IMR-90 (cell line): Measurements from ENCODE around the gene MTA3. TPM values are rescaled to one million over a fixed set of nuclear protein-coding genes. Genes with fewer than 3 reads are reported as not detected.

ENCODE experiments used
- ATAC-seq: fragments of 200-7000 bp; cut with Tn5 transposase; 2 replicates; pipeline ENCODE4 v1.9.1; 2020; ENCODE audit warnings: low read depth, mild to moderate bottlenecking, moderate library complexity
- BruUV-seq: library from RNA; stranded (reverse); fragments of 400-500 nt; replicated peaks from 2 replicates; lab custom pipeline; 2021; lab: Mats Ljungman, UMichigan
- CTCF ChIA-PET: fragments of 300-600 bp; formaldehyde crosslinking; extraction: SDS; loops from one replicate; lab custom pipeline; 2021; ENCODE audit warnings: antibody characterized with exemption; lab: Yijun Ruan, JAX
- POLR2A ChIA-PET: fragments of 300-600 bp; sonication (Branson Sonifier 250); formaldehyde crosslinking; loops from one replicate; lab custom pipeline; 2022; ENCODE audit warnings: antibody characterized with exemption; ENCODE audit not compliant: unreplicated experiment; lab: Charles Lee
- DNase-seq: peaks from one replicate; pipeline ENCODE4 v3.0.0; 2013
- H2AFZ ChIP-seq: replicated peaks from 2 replicates; pipeline ENCODE3; 2013; ENCODE audit warnings: low read length, mild to moderate bottlenecking; ENCODE audit not compliant: poor library complexity
- H2AK5ac ChIP-seq: 2 replicates; pipeline ENCODE4 v1.6.1; 2013; ENCODE audit warnings: low read depth, low read length, inconsistent platforms
- H2AK9ac ChIP-seq: replicated peaks from 2 replicates; pipeline ENCODE3; 2013; ENCODE audit warnings: mild to moderate bottlenecking, low read depth, low read length, moderate library complexity; ENCODE audit not compliant: poor library complexity
- H2BK120ac ChIP-seq: 2 replicates; pipeline ENCODE4 v1.6.1; 2013; ENCODE audit warnings: low read depth, low read length, inconsistent platforms
- H2BK15ac ChIP-seq: 3 replicates; pipeline ENCODE4 v1.6.1; 2013; ENCODE audit warnings: low read depth, low read length, inconsistent platforms
- H2BK20ac ChIP-seq: 2 replicates; pipeline ENCODE4 v1.6.1; 2013; ENCODE audit warnings: low read depth, mild to moderate bottlenecking, inconsistent platforms, low read length, moderate library complexity
- H2BK5ac ChIP-seq: 2 replicates; pipeline ENCODE4 v1.6.1; 2013; ENCODE audit warnings: mild to moderate bottlenecking, low read depth, low read length, inconsistent platforms; ENCODE audit not compliant: poor library complexity, severe bottlenecking
- H3K14ac ChIP-seq: replicated peaks from 2 replicates; pipeline ENCODE4 v1.6.1; 2013; ENCODE audit warnings: low read depth, low read length, inconsistent platforms
- H3K18ac ChIP-seq: 2 replicates; pipeline ENCODE4 v1.6.1; 2013; ENCODE audit warnings: low read depth, low read length, control low read depth
- H3K23ac ChIP-seq: 2 replicates; pipeline ENCODE4 v1.6.1; 2013; ENCODE audit warnings: low read depth, low read length, inconsistent platforms
- H3K27ac ChIP-seq: 2 replicates; pipeline ENCODE4 v1.5.1; 2013; ENCODE audit warnings: mild to moderate bottlenecking, control low read depth, low read length; ENCODE audit not compliant: insufficient read depth
- H3K27me3 ChIP-seq: 2 replicates; pipeline ENCODE4 v1.6.1; 2013; ENCODE audit warnings: low read length; ENCODE audit not compliant: control insufficient read depth, insufficient read depth
- H3K36me3 ChIP-seq: 2 replicates; pipeline ENCODE4 v1.6.1; 2013; ENCODE audit warnings: low read length, mixed read lengths; ENCODE audit not compliant: control insufficient read depth, insufficient read depth
- H3K4ac ChIP-seq: 2 replicates; pipeline ENCODE4 v1.6.1; 2013; ENCODE audit warnings: low read depth, low read length, inconsistent platforms
- H3K4me1 ChIP-seq: 2 replicates; pipeline ENCODE4 v1.6.1; 2013; ENCODE audit warnings: low read length, mixed read lengths; ENCODE audit not compliant: control insufficient read depth, insufficient read depth
- H3K4me2 ChIP-seq: 2 replicates; pipeline ENCODE4 v1.6.1; 2013; ENCODE audit warnings: low read depth, mild to moderate bottlenecking, control low read depth, low read length, moderate library complexity
- H3K4me3 ChIP-seq: 2 replicates; pipeline ENCODE4 v1.5.1; 2013; ENCODE audit warnings: low read depth, mild to moderate bottlenecking, control low read depth, low read length, moderate library complexity; ENCODE audit not compliant: insufficient read depth
- H3K56ac ChIP-seq: 2 replicates; pipeline ENCODE4 v1.6.1; 2013; ENCODE audit warnings: low read length, inconsistent platforms; ENCODE audit not compliant: insufficient read depth; ENCODE audit errors: extremely low read depth
- H3K79me1 ChIP-seq, 2 experiments: 2 replicates each; pipeline ENCODE4 v1.6.1; 2013; ENCODE audit warnings: low read length in 2 of 2, inconsistent platforms in 1 of 2, low read depth in 1 of 2
- H3K9ac ChIP-seq: 2 replicates; pipeline ENCODE4 v1.6.1; 2013; ENCODE audit warnings: low read depth, low read length, control low read depth
- H3K9me1 ChIP-seq: 2 replicates; pipeline ENCODE4 v1.6.1; 2013; ENCODE audit warnings: low read length, inconsistent platforms; ENCODE audit not compliant: insufficient read depth
- H3K9me3 ChIP-seq: 2 replicates; pipeline ENCODE4 v1.6.1; 2013; ENCODE audit warnings: low read length; ENCODE audit not compliant: control insufficient read depth, insufficient read depth
- H4K20me1 ChIP-seq: 2 replicates; pipeline ENCODE4 v1.6.1; 2013; ENCODE audit warnings: low read length, inconsistent platforms; ENCODE audit not compliant: insufficient read depth
- H4K5ac ChIP-seq: 2 replicates; pipeline ENCODE4 v1.6.1; 2013; ENCODE audit warnings: mild to moderate bottlenecking, low read depth, low read length, control low read depth
- H4K8ac ChIP-seq, 2 experiments: 2 replicates each; pipeline ENCODE4 v1.6.1; 2013; ENCODE audit warnings: low read depth in 2 of 2, low read length in 2 of 2, control low read depth in 1 of 2, inconsistent platforms in 1 of 2
- H4K91ac ChIP-seq: 2 replicates; pipeline ENCODE4 v1.6.1; 2013; ENCODE audit warnings: low read depth, low read length, inconsistent platforms; ENCODE audit not compliant: insufficient read depth
- CEBPB ChIP-seq: IDR thresholded peaks from 2 replicates; pipeline ENCODE4 v1.6.1; 2012; ENCODE audit warnings: low read depth, low read length, improper control_type of control experiment
- ELK1 ChIP-seq: fragments of 150-350 bp; IDR thresholded peaks from 2 replicates; pipeline ENCODE4 v1.6.1; 2016; ENCODE audit warnings: low read depth, mild to moderate bottlenecking, low read length, moderate library complexity, borderline replicate concordance
- MAFK ChIP-seq: IDR thresholded peaks from 2 replicates; pipeline ENCODE4 v1.6.1; 2012; ENCODE audit warnings: low read depth, low read length, improper control_type of control experiment
- POLR2A ChIP-seq: IDR thresholded peaks from 2 replicates; pipeline ENCODE4 v1.6.1; 2012; ENCODE audit warnings: mild to moderate bottlenecking, low read depth, low read length
- RAD21 ChIP-seq: IDR thresholded peaks from 2 replicates; pipeline ENCODE4 v1.6.1; 2012; ENCODE audit warnings: low read length, improper control_type of control experiment
- WGBS, 2 experiments: methylation state at CpG; one replicate each; pipeline versions ENCODE4 v1.1.5 to v1.1.7; 2013; ENCODE audit warnings: missing lambda C conversion rate in 2 of 2; ENCODE audit not compliant: insufficient read length in 1 of 2; ENCODE audit errors: extremely low coverage in 2 of 2; 5-methylcytosine and 5-hydroxymethylcytosine counted together
- dilution Hi-C: fragments of 300-500 bp; cut with HindIII; formaldehyde crosslinking; loops from one replicate; pipeline ENCODE4 v1.14.3; 2018; ENCODE audit warnings: low sequenced_read_pairs; ENCODE audit not compliant: unreplicated experiment
- in situ Hi-C: fragments of 300-500 bp; cut with MboI; formaldehyde crosslinking; loops from 3 replicates; pipeline ENCODE4 v1.14.3; 2019; ENCODE audit warnings: low sequenced_read_pairs, inconsistent platforms, mixed read lengths
- intact Hi-C: fragments of 100-400 bp; cut with micrococcal nuclease; formaldehyde crosslinking; loops from 2 replicates; pipeline ENCODE4 v1.10.0; 2022
- polyA plus RNA-seq, 3 experiments: library from polyadenylated mRNA; depleted of rRNA; stranded (reverse); fragments of >200 nt; gene quantifications; 2 replicates each; pipeline ENCODE4 v1.2.3, GENCODE V29; 2012; ENCODE audit warnings: low replicate concordance in 1 of 3
- total RNA-seq: library from RNA; depleted of rRNA; stranded (reverse); fragments of >200 nt; gene quantifications from 2 replicates; pipeline ENCODE4 v1.2.3, GENCODE V29; 2012

The MTA3 gene
- total and polyA plus RNA-seq, 2 of the 4 experiments (the other 2 are of a cell fraction) = 31.9 to 34.3 TPM

GRCh38 chr2:42741140-42741539 lies 172.7 kb downstream of the MTA3 start:
- Histone ChIP-seq H3K9me3 (no peaks in the 10 kb centered on the region), H2BK120ac (no peak overlapping the region), H3K79me1 (no peaks in the 10 kb centered on the region), H3K18ac (no peak overlapping the region), H2AFZ (no peak overlapping the region), H3K14ac (no peak overlapping the region), H4K20me1 (no peaks in the 10 kb centered on the region), H3K27ac (no peak overlapping the region), H3K27me3 (no peaks in the 10 kb centered on the region), H3K4me1 (no peaks in the 10 kb centered on the region), H4K91ac (no peak overlapping the region), H3K36me3 (peaks cover 3% of the 10 kb centered on the region; the same call in 1 of the 2 replicates), H2AK9ac (no peak overlapping the region), H2BK5ac (no peak overlapping the region), H2BK15ac (no peak overlapping the region), H3K4me3 (no peak overlapping the region), H3K4ac (no peak overlapping the region), H3K9ac (no peak overlapping the region), H3K23ac (no peak overlapping the region), H3K4me2 (no peak overlapping the region), H2AK5ac (no peak overlapping the region), H3K56ac (no peak overlapping the region), H4K8ac (no peak overlapping the region), H2BK20ac (no peak overlapping the region), H4K5ac (no peak overlapping the region), H3K9me1 (no peaks in the 10 kb centered on the region)
- ATAC-seq (no peak), DNase-seq (no peak)
- dilution Hi-C loops = no loop called here
- in situ Hi-C loops = no loop called here
- BruUV-seq = no TSS peak
- intact Hi-C loops = no loop called here
- CTCF ChIA-PET = interaction anchor here (1.0 kb wide), 1 partner anchor 11 kb away, joined by 3 read pairs; no protein-coding TSS in a partner anchor
- TF ChIP-seq ELK1 = no peak
- TF ChIP-seq MAFK = no peak
- TF ChIP-seq RAD21 = no peak
- TF ChIP-seq CEBPB = no peak
- no peak for TF ChIP-seq POLR2A
- POLR2A ChIA-PET = no interaction called here
- WGBS, 2 experiments = 67% methylated on average over 1 of the region's 3 CpGs; no CpG with 5 or more reads in 1 of the 2 experiments
